Peyer's patch (tissue), 4 donors: Measurements from ENCODE around the gene CRACR2B.

Experiments
- POLR2A ChIP-seq, 2 donors: fragments of 450-650 bp; IDR thresholded peaks; one replicate each; pipeline ENCODE4 v1.5.1; 2017; ENCODE audit warnings: antibody characterized with exemption in 2 of 2, mild to moderate bottlenecking in 2 of 2, moderate library complexity in 2 of 2
- TF ChIP-seq, protein P1 (sequence below), 6 experiments: fragments of 450-650 bp in 4 of 6; fragments of 200-600 bp in 2 of 6; sonication (generic) in 1 of 6; IDR thresholded peaks; one replicate each; pipeline ENCODE4 v1.5.1; 2017 to 2019; ENCODE audit warnings: antibody characterized with exemption in 6 of 6, mild to moderate bottlenecking in 3 of 6, moderate library complexity in 1 of 6

DNA sequence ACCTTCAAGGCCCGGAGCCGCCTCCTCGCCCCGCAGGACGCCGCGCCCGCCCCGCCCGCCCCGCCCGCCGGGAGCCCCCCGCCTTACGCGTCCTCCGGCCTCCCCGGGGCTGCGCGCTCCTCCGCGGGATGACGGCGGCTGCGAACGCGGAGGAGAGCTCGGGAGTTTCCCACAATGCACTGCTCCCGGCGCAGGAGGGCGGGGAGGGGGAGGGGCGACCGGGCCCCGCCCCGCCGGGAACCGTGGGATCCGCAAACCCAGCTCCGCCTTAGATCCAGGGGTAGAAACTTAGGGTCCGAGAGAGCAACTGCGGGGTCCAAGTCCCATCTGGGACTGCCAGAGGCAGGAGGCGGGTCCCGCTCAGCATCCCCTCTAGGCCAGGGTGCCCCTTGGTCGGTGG, 37.8 kb upstream of the CRACR2B start, which contains the start of gene CEND1:
- TF ChIP-seq, protein P1, sequence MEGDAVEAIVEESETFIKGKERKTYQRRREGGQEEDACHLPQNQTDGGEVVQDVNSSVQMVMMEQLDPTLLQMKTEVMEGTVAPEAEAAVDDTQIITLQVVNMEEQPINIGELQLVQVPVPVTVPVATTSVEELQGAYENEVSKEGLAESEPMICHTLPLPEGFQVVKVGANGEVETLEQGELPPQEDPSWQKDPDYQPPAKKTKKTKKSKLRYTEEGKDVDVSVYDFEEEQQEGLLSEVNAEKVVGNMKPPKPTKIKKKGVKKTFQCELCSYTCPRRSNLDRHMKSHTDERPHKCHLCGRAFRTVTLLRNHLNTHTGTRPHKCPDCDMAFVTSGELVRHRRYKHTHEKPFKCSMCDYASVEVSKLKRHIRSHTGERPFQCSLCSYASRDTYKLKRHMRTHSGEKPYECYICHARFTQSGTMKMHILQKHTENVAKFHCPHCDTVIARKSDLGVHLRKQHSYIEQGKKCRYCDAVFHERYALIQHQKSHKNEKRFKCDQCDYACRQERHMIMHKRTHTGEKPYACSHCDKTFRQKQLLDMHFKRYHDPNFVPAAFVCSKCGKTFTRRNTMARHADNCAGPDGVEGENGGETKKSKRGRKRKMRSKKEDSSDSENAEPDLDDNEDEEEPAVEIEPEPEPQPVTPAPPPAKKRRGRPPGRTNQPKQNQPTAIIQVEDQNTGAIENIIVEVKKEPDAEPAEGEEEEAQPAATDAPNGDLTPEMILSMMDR (IDR thresholded peaks at IDR 0.05) = no peak
- no peak for TF ChIP-seq POLR2A (IDR thresholded peaks at IDR 0.05)
